ENCODE results near the gene OGFOD3. TPM values are rescaled to one million over a fixed set of nuclear protein-coding genes. Genes with fewer than 3 reads are reported as not detected.

OGFOD3 gene
- polyA plus RNA-seq, 6 donors from 2014 or later = 22.8 to 31.6 (median 26.1) TPM

Other genes with a start within 250 kb of the OGFOD3 start
- gene CCDC57, start 205.7 kb downstream of the OGFOD3 start, polyA plus RNA-seq (ENCODE audit: low read depth in 6 of 6) = 10 to 100 TPM; 15.9 to 31.8 (median 26.5) TPM
- 1 to 10 TPM; 1.9 to 3.6 (median 1.9) TPM for gene SLC16A3, start 189.5 kb downstream of the OGFOD3 start, polyA plus RNA-seq (ENCODE audit: low read depth in 6 of 6)
- 10 to 100 TPM; 27.7 to 78.6 (median 63.4) TPM for gene CSNK1D, start 144.9 kb downstream of the OGFOD3 start, polyA plus RNA-seq (ENCODE audit: low read depth in 6 of 6)
- 1 to 10 TPM in 2 of 6 donors, under 1 TPM in 2, not detected in 2; 0.50 to 1.5 (median 1.0) TPM for gene CD7, start 101.0 kb downstream of the OGFOD3 start, polyA plus RNA-seq (ENCODE audit: low read depth in 6 of 6)
- 1 to 10 TPM in 1 of 6 donors, under 1 TPM in 1, not detected in 4; 0.19 to 2.2 TPM for gene SECTM1, start 84.8 kb downstream of the OGFOD3 start, polyA plus RNA-seq (ENCODE audit: low read depth in 6 of 6)
- gene TEX19, start 59.3 kb downstream of the OGFOD3 start, polyA plus RNA-seq (ENCODE audit: low read depth in 6 of 6) = not detected
- not detected for gene UTS2R, start 46.8 kb downstream of the OGFOD3 start, polyA plus RNA-seq (ENCODE audit: low read depth in 6 of 6)
- 10 to 100 TPM; 10.8 to 30.5 (median 18.2) TPM for gene HEXD, start 239 bp downstream of the OGFOD3 start, polyA plus RNA-seq (ENCODE audit: low read depth in 6 of 6)
- gene CYBC1, start 32.2 kb upstream of the OGFOD3 start, polyA plus RNA-seq (ENCODE audit: low read depth in 6 of 6) = 100 to 1,000 TPM; 274 to 340 (median 303) TPM
- gene NARF, start 40.2 kb upstream of the OGFOD3 start, polyA plus RNA-seq (ENCODE audit: low read depth in 6 of 6) = 100 to 1,000 TPM in 3 of 6 donors, 10 to 100 TPM in 3; 72.3 to 137 (median 95.0) TPM
- gene FOXK2, start 101.1 kb upstream of the OGFOD3 start, polyA plus RNA-seq (ENCODE audit: low read depth in 6 of 6) = 1 to 10 TPM; 2.5 to 6.0 (median 4.4) TPM
- gene WDR45B, start 229.9 kb upstream of the OGFOD3 start, polyA plus RNA-seq (ENCODE audit: low read depth in 6 of 6) = 10 to 100 TPM; 37.9 to 77.8 (median 47.4) TPM

All from naive B cell (primary cell).